Pancreas (tissue), 10 donors: Measurements from ENCODE around the gene PEX12. TPM values are rescaled to one million over a fixed set of nuclear protein-coding genes. Genes with fewer than 3 reads are reported as not detected.

Experiments
- ATAC-seq, 4 donors: fragments of 200-7000 bp; cut with Tn5 transposase; one replicate each; pipeline versions ENCODE4 v1.8.0 to v1.9.1; 2020; ENCODE audit warnings: mild to moderate bottlenecking in 4 of 4, moderate library complexity in 4 of 4
- DNase-seq, 6 donors: peaks; one replicate each; pipeline ENCODE4 v3.0.0-alpha.2; 2020
- FAIRE-seq: peaks from 2 replicates; lab custom pipeline; 2012; peaks lifted over from hg19 to GRCh38; lab: Jason Lieb, UNC
- H3K27ac ChIP-seq, 4 donors: fragments of 200-600 bp; sonication (generic); 1 replicate in 3 of 4; 2 replicates in 1 of 4; pipeline versions ENCODE4 v1.5.0 to v1.8.0; 2020
- H3K27me3 ChIP-seq, 4 donors: fragments of 200-600 bp; one replicate each; pipeline ENCODE4 v1.8.0; 2021
- H3K36me3 ChIP-seq, 3 donors: fragments of 200-600 bp; sonication (generic) in 1 of 3; one replicate each; pipeline versions ENCODE4 v1.5.0 to v1.8.0; 2020 to 2021
- H3K4me1 ChIP-seq, 3 donors: fragments of 200-600 bp; one replicate each; pipeline ENCODE4 v1.8.0; 2021
- H3K4me3 ChIP-seq, 4 donors: fragments of 200-600 bp; sonication (generic) in 2 of 4; one replicate each; pipeline versions ENCODE4 v1.5.0 to v1.8.0; 2020 to 2021
- H3K9me3 ChIP-seq, 4 donors: fragments of 200-600 bp; one replicate each; pipeline ENCODE4 v1.8.0; 2021
- CTCF ChIP-seq, 4 donors: fragments of 200-600 bp; sonication (generic) in 3 of 4; IDR thresholded peaks; one replicate each; pipeline versions ENCODE4 v1.5.0 to v1.8.0; 2021; ENCODE audit warnings: antibody characterized with exemption in 4 of 4
- WGBS, 2 donors: extraction: QIAGEN DNeasy Blood & Tissue Kit; methylation state at CpG; one replicate each; pipeline ENCODE4 v1.1.7; 2013; 5-methylcytosine and 5-hydroxymethylcytosine counted together
- intact Hi-C, 3 donors: fragments of 100-400 bp; cut with DNase I; formaldehyde crosslinking; loops; one replicate each; pipeline versions ENCODE4 v1.11.1 to v1.14.2; 2022
- polyA plus RNA-seq, 2 donors: library from polyadenylated mRNA; stranded (reverse); fragments of 200-250 nt; gene quantifications; one replicate each; pipeline ENCODE4 v1.2.3, GENCODE V29; 2013
- total RNA-seq, 6 donors: library from RNA; stranded (reverse); fragmentation: NEBNext Ultra II Directional in 4 of 6; extraction: Animal tissue kit (Norgen Biotek cat#: 25700) in 4 of 6; gene quantifications; one replicate each; pipeline versions ENCODE4 v1.2.1 to v1.2.4, GENCODE V29; 2021 to 2023
- donor health status: healthy with polysubstance abuse.
- donor health status: DM: no; HTN: no; CAD: no; lungs with moderate emphysema.
- donor health status: DM: no; HTN: no; CAD: no.
- donor health status: control.
- donor health status: control.
- donor health status: Bipolar disorder and iron deficiency.
- donor health status: DM: yes; HTN: yes; CAD: no.
- donor health status: DM: no; HTN: no; CAD: no.
- donor health status: DM: no; HTN: no; CAD: no.
- donor health status: DM: yes; HTN: yes; CAD: no.

Gene PEX12
- total and polyA plus RNA-seq, 8 donors: 1.1 to 3.5 (median 2.3) TPM

GRCh38 chr17:35559495-35560210, 18.7 kb downstream of the PEX12 start:
- H3K4me1 ChIP-seq: no peaks in the 10 kb centered on the region
- H3K4me3 ChIP-seq: no peak overlapping the region
- 58% methylated on average over 2 of the region's 2 CpGs for WGBS, 2 donors
- intact Hi-C loops: no loop called here
- no peaks in the 10 kb centered on the region for H3K36me3 ChIP-seq
- H3K27ac ChIP-seq: no peak overlapping the region
- DNase-seq (no peak), FAIRE-seq (no peak), ATAC-seq (no peak)
- H3K9me3 ChIP-seq: no peaks in the 10 kb centered on the region
- no peak for TF ChIP-seq CTCF (IDR thresholded peaks at IDR 0.05)
- no peaks in the 10 kb centered on the region for H3K27me3 ChIP-seq

GRCh38 chr17:35557353-35557752, 21.0 kb downstream of the PEX12 start:
- H3K4me3 ChIP-seq: no peak overlapping the region
- no peaks in the 10 kb centered on the region for H3K4me1 ChIP-seq
- no peaks in the 10 kb centered on the region for H3K27me3 ChIP-seq
- ATAC-seq (no peak), FAIRE-seq (no peak), DNase-seq (no peak)
- no peak overlapping the region for H3K27ac ChIP-seq
- intact Hi-C loops: no loop called here
- H3K36me3 ChIP-seq: no peaks in the 10 kb centered on the region
- no peaks in the 10 kb centered on the region for H3K9me3 ChIP-seq
- 72 to 79% methylated on average over 3 of the region's 3 CpGs for WGBS, 2 donors
- no peak for TF ChIP-seq CTCF (IDR thresholded peaks at IDR 0.05)

GRCh38 chr17:35555691-35556090, 22.7 kb downstream of the PEX12 start:
- intact Hi-C loops: no loop called here
- DNase-seq: no peak
- WGBS, 2 donors: 56 to 74% methylated on average over 5 of the region's 5 CpGs
- no peak overlapping the region for H3K4me3 ChIP-seq
- FAIRE-seq: no peak
- no peaks in the 10 kb centered on the region for H3K27me3 ChIP-seq
- H3K9me3 ChIP-seq: no peaks in the 10 kb centered on the region
- no peaks in the 10 kb centered on the region for H3K36me3 ChIP-seq
- no peak overlapping the region for H3K27ac ChIP-seq
- no peaks in the 10 kb centered on the region for H3K4me1 ChIP-seq
- no peak for ATAC-seq
- no peak for TF ChIP-seq CTCF (IDR thresholded peaks at IDR 0.05)

GRCh38 chr17:35554668-35555067, 23.7 kb downstream of the PEX12 start:
- no peak for FAIRE-seq
- intact Hi-C loops: no loop called here
- no peaks in the 10 kb centered on the region for H3K9me3 ChIP-seq
- ATAC-seq: no peak
- H3K27me3 ChIP-seq: no peaks in the 10 kb centered on the region
- WGBS, 2 donors: 52 to 66% methylated on average over 5 of the region's 5 CpGs
- DNase-seq: no peak
- no peaks in the 10 kb centered on the region for H3K4me1 ChIP-seq
- no peaks in the 10 kb centered on the region for H3K36me3 ChIP-seq
- no peak overlapping the region for H3K27ac ChIP-seq
- no peak overlapping the region for H3K4me3 ChIP-seq
- TF ChIP-seq CTCF (IDR thresholded peaks at IDR 0.05): no peak

- intact Hi-C loops: no loop called here
- Histone ChIP-seq H3K9me3 (no peaks in the 10 kb centered on the region), H3K4me3 (no peak overlapping the region), H3K36me3 (no peaks in the 10 kb centered on the region), H3K27me3 (no peaks in the 10 kb centered on the region), H3K4me1 (no peaks in the 10 kb centered on the region), H3K27ac (no peak overlapping the region)
- FAIRE-seq (no peak), ATAC-seq (no peak), DNase-seq (no peak)
- no peak for TF ChIP-seq CTCF (IDR thresholded peaks at IDR 0.05)
- WGBS, 2 donors: 52 to 72% methylated on average over 4 of the region's 4 CpGs
Observed at GRCh38 chr17:35553310-35553709, 25.1 kb downstream of the PEX12 start.
